Adrenal gland (tissue), 5 donors: ENCODE results near the gene PDCD11.

Experiments
- CTCF ChIP-seq, 6 experiments: fragments of 450-650 bp in 4 of 6; fragments of 200-600 bp in 2 of 6; sonication (generic) in 1 of 6; IDR thresholded peaks; 1 replicate in 5 of 6; 2 replicates in 1 of 6; pipeline versions ENCODE4 v1.5.1 to v1.8.0; 2016 to 2021; ENCODE audit warnings: antibody characterized with exemption in 6 of 6, mild to moderate bottlenecking in 2 of 6, moderate library complexity in 1 of 6
- POLR2A ChIP-seq, 2 donors: fragments of 450-650 bp; IDR thresholded peaks; one replicate each; pipeline ENCODE4 v1.6.1; 2017; ENCODE audit warnings: antibody characterized with exemption in 2 of 2, mild to moderate bottlenecking in 2 of 2, moderate library complexity in 1 of 2
- donor health status: DM: no; HTN: no; CAD: no.

DNA sequence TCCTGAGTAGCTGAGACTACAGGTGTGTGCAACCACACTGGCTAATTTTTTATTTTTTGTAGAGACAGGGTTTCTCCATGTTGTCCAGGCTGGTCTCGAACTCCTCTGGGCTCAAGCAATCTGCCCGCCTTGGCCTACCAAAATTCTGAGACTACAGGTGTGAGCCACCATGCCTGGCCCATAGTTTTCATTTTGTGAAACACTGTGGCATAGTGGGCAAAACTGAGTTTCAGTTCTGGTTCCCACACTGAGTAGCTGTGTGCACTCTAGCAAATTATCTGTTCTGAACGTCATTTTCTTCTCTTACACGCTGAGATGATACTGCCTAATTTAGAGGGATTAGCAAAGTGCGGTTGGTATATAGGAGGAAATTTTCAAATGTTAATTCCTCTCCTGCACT is 13.7 kb upstream of the PDCD11 start:
- no peak for TF ChIP-seq CTCF (IDR thresholded peaks at IDR 0.05)
- TF ChIP-seq POLR2A (IDR thresholded peaks at IDR 0.05) = no peak
